ENCODE data around the gene HPSE2. TPM values are rescaled to one million over a fixed set of nuclear protein-coding genes. Genes with fewer than 3 reads are reported as not detected.

The HPSE2 gene
- polyA plus RNA-seq, 1 of the 3 experiments (the other 2 are of a cell fraction) = not detected

DNA sequence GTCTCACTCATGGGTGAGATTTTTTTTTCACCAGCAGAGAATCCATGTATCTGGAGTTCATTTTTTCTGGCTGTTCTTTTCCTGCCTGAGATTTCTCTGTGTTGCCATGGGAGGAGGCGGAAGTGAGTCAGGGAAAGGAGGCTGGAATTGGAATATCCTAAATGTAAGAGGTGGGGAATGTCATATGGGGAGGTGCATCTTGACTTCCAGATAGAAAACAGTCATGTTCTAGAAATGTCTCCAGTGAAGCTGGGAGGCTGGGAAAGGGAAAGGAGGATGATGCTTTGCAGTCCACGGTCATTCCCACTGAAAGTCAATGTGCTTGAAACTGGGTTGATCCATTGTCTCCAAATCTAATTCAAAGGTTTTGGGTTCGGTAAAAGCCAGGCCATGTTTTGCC is 749.2 kb downstream of the HPSE2 start:
- peak overlapping the region in 1 of 2 experiments; percentile 70; a peak in 2 of 4 replicates for H3K27ac ChIP-seq (ENCODE audit: low read depth in 2 of 2, low read length in 1 of 2)
- TF ChIP-seq, protein P1, sequence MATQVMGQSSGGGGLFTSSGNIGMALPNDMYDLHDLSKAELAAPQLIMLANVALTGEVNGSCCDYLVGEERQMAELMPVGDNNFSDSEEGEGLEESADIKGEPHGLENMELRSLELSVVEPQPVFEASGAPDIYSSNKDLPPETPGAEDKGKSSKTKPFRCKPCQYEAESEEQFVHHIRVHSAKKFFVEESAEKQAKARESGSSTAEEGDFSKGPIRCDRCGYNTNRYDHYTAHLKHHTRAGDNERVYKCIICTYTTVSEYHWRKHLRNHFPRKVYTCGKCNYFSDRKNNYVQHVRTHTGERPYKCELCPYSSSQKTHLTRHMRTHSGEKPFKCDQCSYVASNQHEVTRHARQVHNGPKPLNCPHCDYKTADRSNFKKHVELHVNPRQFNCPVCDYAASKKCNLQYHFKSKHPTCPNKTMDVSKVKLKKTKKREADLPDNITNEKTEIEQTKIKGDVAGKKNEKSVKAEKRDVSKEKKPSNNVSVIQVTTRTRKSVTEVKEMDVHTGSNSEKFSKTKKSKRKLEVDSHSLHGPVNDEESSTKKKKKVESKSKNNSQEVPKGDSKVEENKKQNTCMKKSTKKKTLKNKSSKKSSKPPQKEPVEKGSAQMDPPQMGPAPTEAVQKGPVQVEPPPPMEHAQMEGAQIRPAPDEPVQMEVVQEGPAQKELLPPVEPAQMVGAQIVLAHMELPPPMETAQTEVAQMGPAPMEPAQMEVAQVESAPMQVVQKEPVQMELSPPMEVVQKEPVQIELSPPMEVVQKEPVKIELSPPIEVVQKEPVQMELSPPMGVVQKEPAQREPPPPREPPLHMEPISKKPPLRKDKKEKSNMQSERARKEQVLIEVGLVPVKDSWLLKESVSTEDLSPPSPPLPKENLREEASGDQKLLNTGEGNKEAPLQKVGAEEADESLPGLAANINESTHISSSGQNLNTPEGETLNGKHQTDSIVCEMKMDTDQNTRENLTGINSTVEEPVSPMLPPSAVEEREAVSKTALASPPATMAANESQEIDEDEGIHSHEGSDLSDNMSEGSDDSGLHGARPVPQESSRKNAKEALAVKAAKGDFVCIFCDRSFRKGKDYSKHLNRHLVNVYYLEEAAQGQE (IDR thresholded peaks at IDR 0.05; ENCODE audit: low read depth, low read length) = no peak
- no peak for TF ChIP-seq EZH2phosphoT487 (IDR thresholded peaks at IDR 0.05; ENCODE audit: borderline replicate concordance, low read depth)
- no peak for TF ChIP-seq RAD21 (IDR thresholded peaks at IDR 0.05; ENCODE audit: low read length)
- TF ChIP-seq JUND (IDR thresholded peaks at IDR 0.05) = no peak
- no peak for TF ChIP-seq GABPA (IDR thresholded peaks at IDR 0.05; ENCODE audit: low read depth)
- TF ChIP-seq SIN3A (IDR thresholded peaks at IDR 0.05; ENCODE audit: borderline replicate concordance, low read depth, low read length) = no peak
- TF ChIP-seq, protein P2, sequence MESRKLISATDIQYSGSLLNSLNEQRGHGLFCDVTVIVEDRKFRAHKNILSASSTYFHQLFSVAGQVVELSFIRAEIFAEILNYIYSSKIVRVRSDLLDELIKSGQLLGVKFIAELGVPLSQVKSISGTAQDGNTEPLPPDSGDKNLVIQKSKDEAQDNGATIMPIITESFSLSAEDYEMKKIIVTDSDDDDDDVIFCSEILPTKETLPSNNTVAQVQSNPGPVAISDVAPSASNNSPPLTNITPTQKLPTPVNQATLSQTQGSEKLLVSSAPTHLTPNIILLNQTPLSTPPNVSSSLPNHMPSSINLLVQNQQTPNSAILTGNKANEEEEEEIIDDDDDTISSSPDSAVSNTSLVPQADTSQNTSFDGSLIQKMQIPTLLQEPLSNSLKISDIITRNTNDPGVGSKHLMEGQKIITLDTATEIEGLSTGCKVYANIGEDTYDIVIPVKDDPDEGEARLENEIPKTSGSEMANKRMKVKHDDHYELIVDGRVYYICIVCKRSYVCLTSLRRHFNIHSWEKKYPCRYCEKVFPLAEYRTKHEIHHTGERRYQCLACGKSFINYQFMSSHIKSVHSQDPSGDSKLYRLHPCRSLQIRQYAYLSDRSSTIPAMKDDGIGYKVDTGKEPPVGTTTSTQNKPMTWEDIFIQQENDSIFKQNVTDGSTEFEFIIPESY (IDR thresholded peaks at IDR 0.05; ENCODE audit: borderline replicate concordance, low read depth) = no peak
- TF ChIP-seq, protein P3, sequence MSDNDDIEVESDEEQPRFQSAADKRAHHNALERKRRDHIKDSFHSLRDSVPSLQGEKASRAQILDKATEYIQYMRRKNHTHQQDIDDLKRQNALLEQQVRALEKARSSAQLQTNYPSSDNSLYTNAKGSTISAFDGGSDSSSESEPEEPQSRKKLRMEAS (IDR thresholded peaks at IDR 0.05; ENCODE audit: low read depth) = no peak
- TF ChIP-seq, protein P4, sequence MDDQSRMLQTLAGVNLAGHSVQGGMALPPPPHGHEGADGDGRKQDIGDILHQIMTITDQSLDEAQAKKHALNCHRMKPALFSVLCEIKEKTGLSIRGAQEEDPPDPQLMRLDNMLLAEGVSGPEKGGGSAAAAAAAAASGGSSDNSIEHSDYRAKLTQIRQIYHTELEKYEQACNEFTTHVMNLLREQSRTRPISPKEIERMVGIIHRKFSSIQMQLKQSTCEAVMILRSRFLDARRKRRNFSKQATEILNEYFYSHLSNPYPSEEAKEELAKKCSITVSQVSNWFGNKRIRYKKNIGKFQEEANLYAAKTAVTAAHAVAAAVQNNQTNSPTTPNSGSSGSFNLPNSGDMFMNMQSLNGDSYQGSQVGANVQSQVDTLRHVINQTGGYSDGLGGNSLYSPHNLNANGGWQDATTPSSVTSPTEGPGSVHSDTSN (IDR thresholded peaks at IDR 0.05) = no peak
- TF ChIP-seq MXI1 (IDR thresholded peaks at IDR 0.05; ENCODE audit: low read depth, low read length) = no peak
- no peak for TF ChIP-seq SMC3 (IDR thresholded peaks at IDR 0.05; ENCODE audit: low read depth, low read length)
- no peak for TF ChIP-seq YY1 (IDR thresholded peaks at IDR 0.05; ENCODE audit: low read depth)
- H2AFZ ChIP-seq (ENCODE audit: low read depth) = peak overlapping the region; percentile 82; the same call in 1 of the 2 replicates
- WGBS (ENCODE audit: low lambda C conversion rate) = 24% methylated on average over 3 of the region's 3 CpGs
- DNase-seq = no peak
- peak overlapping the region; percentile 41; the same call in 1 of the 2 replicates for H3K9ac ChIP-seq
- no peak overlapping the region for H3K4me2 ChIP-seq
- no peaks in the 10 kb centered on the region for H3K36me3 ChIP-seq (replicated peaks in 1 of 2; ENCODE audit: control insufficient read depth in 1 of 2, insufficient read depth in 2 of 2, low read length in 1 of 2)
- ChIA-PET POLR2A (no interaction called here), CTCF (interaction anchor here (1.2 kb wide), 1 partner anchor 20 kb away, joined by 3 read pairs; no protein-coding TSS in a partner anchor)
- H3K27me3 ChIP-seq (ENCODE audit: insufficient read depth) = no peaks in the 10 kb centered on the region
- no peaks in the 10 kb centered on the region for H4K20me1 ChIP-seq (ENCODE audit: insufficient read depth)
- H3F3A ChIP-seq (replicated peaks; ENCODE audit: insufficient read depth) = peaks cover 3% of the 10 kb centered on the region
- H3K9me2 ChIP-seq = no peaks in the 10 kb centered on the region
- H3K4me3 ChIP-seq (ENCODE audit: low read depth in 2 of 2, low read length in 1 of 2) = no peak overlapping the region
- H3K9me3 ChIP-seq = no peaks in the 10 kb centered on the region
- H3K4me1 ChIP-seq (ENCODE audit: control insufficient read depth in 1 of 2, insufficient read depth in 2 of 2, low read depth in 1 of 2, low read length in 1 of 2) = no peaks in the 10 kb centered on the region
- no peaks in the 10 kb centered on the region for H3K79me2 ChIP-seq (ENCODE audit: insufficient read depth)

All from SK-N-SH (cell line).